ENCODE measurements around the gene TRAF3IP1.
"Not testable (repeated sequence)": the region's sequence is repeated elsewhere in the genome, so short reads cannot be mapped to it uniquely, and the experiment has no call there.

TRAF3IP1 gene

DNA sequence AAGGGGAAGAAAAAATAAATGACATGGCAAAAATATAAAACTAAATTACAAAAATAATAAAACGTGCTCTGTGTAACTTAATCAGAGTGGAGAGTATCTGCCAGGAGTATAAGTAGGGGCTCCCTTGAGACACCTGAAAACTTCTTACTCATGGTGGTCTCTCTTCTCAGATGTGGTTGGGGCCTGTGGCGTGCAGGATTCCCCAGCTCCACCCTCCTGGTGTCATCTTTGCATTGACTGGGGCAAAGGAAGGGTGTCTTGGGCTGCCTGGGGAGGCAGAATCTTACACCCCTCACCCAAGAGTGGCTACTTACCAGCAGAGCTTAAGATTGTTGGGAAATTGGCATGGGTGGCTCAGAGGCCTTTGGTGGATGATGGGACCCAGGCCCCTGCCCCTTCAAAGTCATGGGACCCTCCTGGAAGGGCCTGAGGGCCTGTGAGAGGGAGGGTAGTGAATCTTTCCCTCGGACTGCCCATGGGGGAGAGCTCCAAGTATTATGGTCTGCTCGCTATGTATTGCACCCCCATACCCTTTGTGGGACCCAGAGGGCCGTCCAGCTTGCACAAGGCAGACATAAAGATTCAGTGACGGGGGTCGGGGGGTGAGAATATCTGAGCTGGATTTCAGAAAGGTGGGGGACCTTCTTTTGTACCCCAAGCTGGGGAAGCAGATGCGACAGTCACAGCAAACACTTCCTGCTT, 6.9 kb upstream of the TRAF3IP1 start:
- no peak for DNase-seq

- DNase-seq: no peak
Observed at GRCh38 chr2:238313991-238314350, 6.3 kb upstream of the TRAF3IP1 start.

DNA sequence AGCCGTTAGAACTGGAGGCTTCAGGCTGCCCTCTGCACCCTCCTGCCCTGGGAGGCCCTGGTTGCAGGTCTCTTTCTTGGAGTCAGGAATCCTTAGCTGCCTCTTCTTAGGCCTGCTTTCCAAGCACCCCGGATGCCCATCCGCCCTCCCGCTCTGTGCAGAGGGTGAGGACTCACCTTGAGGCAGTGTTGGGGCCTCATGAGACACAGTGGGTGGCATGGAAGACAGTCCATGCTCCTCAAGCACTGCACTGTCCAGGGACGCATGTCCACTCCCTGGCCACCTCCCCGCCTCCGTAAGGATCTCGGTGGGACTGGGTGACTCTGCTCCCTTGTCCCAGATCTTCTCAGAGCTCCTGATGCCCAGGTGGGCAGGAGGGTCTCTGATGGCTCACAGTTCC, 5.7 kb upstream of the TRAF3IP1 start:
- DNase-seq: no peak

- DNase-seq: no peak
Observed at GRCh38 chr2:238315031-238315595, 5.2 kb upstream of the TRAF3IP1 start.

DNA sequence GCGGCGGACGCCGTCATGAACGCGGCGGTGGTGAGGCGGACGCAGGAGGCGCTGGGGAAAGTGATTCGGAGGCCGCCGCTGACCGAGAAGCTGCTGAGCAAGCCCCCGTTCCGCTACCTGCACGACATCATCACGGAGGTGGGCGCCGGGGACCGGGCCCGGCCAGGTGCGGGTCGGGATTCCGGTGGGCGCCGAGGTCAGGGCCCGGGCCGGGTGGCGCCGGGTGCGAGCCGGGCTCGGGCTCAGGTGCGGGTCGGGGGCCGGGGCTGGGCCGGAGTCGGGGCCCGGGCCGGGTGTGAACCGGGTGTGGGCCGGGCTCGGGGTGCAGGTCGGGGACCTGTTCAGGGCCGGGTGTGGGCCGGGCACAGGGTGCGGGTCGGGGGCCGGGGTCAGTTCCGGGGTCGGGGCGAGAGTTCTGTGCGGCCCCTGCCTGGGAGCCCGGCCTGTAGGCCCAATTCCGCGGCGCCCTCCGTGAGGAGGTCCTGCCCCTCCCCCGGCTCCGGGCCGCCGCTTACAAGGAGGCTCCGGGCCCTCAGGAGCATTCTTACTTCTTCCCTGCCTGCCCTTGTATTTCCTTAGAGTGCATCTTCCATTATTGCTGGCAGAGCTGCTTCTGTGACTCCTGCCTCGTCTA, 447 bp downstream of the TRAF3IP1 start:
- DNase-seq: peak; percentile 11

DNA sequence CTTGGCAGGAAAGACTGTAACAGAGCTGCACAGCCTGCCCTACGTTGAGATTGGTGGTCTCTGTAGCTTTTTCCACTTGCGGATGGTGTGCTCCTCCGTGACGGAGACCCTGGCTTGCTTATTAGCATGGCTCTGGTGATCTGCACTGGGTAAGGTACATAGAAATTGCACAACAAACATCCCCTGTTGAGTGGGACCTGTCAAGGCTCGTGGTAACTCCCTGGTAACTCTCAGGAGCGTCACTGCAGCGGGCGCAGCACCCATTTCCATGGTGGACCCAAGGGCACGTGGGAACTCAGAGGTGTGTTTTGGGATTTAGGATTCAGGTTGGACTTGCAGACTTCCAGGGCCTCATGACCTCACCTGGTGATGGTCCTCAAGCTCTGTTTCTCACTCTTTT, 1.1 kb downstream of the TRAF3IP1 start:
- no peak for DNase-seq

DNA sequence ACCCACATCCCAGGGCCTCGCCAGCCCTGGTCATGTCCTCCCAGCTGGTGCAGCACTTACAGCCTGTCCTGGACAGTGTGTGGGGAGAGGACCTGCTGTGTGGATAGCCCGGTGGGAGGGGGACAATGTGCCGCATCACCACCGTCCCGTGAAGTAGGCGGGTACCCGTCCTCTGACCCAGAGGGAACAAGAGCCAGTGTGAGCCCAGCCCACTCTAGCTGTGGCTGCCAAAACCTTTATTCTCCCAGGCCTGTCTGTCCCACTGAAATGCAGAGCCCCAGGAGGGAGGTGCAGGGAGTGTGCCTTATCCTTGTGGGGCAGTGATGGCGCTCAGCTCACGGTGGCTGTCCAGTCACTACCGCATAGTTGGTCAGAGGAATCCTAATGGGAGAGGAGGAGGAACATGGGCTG, 1.7 kb downstream of the TRAF3IP1 start:
- DNase-seq: no peak

GRCh38 chr2:238324248-238324647, 3.9 kb downstream of the TRAF3IP1 start:
- not testable (repeated sequence) for DNase-seq

DNA sequence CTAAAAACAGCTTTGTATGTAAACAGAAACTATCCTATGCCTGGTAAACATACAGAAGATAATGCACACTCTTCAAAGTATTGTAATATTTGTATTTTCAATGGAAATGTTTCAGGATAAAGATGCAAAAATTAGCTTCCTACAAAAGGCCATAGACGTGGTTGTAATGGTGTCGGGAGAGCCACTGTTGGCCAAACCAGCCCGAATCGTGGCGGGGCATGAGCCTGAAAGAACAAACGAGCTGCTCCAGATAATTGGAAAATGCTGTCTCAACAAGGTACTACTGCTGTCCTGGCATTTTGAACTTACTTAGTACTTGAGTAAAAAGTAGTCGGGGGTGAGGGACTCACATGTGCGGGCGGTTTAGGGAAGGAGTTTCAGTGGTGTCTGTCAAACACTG, 5.4 kb downstream of the TRAF3IP1 start:
- no peak for DNase-seq

GRCh38 chr2:238326801-238327365, 6.6 kb downstream of the TRAF3IP1 start:
- DNase-seq: peak; percentile 20

DNA sequence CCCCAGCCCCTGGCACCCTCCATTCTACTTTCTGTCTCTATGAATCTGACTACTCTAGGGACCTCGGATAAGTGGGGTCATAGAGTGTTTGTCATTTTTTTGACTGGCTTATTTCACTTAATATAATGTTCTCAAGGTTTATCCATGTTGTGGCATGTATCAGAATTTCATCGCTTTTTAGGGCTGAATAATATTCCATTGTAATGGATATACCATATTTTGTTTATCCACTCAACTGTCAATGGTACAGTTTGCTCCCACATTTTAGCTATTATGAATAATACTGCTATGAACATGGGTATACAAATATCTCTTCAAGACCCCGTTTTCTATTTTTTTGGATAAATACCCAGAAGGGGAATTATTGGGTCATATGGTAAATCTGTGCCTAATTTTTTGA, 7.4 kb downstream of the TRAF3IP1 start:
- DNase-seq: no peak

GRCh38 chr2:238330391-238330790, 10.1 kb downstream of the TRAF3IP1 start:
- no peak for DNase-seq

DNA sequence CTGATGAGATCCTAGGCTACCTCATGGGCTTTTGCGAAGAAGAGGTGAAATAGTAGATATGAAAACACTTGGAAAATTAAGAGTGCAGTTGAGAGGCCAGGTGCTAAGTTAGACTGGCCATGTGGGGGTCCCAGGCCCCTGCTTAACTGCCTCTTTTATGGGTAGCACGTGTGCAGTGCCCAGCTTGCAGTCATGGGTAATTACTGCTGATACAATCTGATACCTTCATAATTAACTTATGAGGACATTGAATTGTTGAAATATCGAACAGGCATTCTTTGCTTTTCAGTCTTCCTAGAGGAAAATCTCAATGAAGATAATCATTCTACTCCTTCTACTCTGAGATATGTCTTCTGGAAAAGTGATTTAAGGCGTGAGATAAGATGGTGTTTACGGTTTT, 11.6 kb downstream of the TRAF3IP1 start:
- DNase-seq: no peak

- DNase-seq: no peak
Observed at GRCh38 chr2:238334885-238335284, 14.6 kb downstream of the TRAF3IP1 start.

GRCh38 chr2:238335591-238335990, 15.3 kb downstream of the TRAF3IP1 start:
- not testable (repeated sequence) for DNase-seq

DNA sequence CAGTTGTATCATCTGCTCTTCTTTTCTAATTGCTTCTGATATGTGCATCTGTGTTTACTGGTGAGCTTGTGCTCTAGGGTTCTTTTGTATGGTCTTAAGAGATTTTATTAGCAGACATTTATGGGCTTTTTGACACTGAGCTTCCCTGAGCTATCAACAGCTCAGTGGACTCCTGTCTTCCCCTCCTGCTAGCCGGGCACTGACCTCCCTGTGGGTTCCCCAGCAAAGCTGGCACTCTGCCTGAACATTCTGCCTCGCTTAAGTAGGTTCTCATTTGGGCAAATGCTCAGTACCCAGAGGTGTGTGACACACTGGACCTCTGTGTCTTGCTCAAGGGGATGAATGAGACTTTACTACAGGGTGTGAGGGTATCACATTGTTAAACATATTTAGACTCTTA, 15.8 kb downstream of the TRAF3IP1 start:
- no peak for DNase-seq

GRCh38 chr2:238336793-238337444, 16.6 kb downstream of the TRAF3IP1 start:
- DNase-seq: no peak

- no peak for DNase-seq
Observed at GRCh38 chr2:238337846-238338245, 17.5 kb downstream of the TRAF3IP1 start.

DNA sequence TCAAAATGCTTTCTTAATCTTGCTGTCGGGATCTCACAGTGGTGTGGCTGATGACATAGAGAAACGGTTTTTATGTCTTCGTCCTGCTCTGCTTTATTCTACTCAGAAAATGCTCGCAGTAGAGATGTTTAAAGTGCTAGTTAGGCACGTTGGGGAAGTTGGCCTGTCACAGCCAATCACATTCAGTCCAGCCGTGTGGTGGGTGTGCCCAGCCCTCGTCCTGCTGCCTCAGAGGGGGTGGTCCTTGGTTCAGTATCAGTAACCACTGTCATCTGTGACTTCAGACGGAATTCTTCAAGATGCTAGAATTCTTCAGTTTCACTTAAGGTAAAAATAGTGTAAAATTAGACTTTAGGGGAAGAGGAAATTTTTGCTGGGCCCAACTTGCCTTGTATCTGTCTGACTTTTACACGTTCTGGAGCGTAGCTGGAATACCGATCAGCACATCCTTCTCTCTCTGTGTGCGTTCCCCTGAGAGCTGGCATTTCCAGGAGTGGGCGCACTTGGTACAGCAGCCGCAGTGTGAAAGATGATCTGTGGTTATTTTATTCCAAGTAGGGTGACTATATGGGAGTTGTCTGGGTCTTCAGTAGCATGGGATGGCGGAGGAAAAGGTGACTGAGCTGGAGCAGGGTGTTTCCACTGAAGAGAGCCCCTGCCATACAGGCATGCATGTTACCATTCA, 18.5 kb downstream of the TRAF3IP1 start:
- DNase-seq: no peak

DNA sequence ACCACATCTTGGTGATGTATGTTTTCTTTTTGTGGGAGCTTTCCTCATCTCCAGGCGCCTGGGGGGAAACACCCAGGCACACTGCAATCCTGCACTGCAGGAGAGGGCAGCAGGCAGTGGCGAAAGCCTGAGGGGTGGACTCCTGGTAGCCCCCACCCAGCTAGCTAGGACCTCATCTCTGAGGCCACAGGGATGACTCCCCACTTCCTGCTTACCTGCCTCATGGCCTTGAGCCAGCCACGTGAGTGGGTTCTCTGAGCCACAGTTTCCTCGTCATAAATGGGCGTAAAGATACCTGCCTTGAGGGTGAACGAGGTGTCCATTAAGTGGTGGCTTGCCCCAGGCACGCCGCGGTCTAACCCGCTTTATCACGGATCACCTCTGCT, 19.1 kb downstream of the TRAF3IP1 start:
- no peak for DNase-seq

DNA sequence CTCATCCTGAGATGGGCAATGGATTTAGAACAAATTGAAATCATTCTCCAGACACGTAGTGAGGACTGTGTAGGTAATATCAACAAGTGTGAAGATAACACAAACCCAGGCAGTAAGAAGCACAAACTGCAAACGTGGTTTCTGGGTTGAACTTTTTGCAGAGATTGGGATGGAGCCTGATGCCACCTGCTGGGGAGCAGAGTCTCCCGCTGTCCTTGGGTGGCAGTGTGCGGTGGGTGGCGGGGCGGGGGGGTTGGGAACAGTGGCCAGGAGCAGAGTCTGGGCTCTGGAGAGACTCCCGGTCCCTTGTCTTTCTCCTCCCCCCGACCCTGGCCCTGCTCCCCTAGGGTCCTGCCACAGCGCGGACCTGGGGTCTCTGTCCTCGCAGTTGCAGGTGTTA, 19.5 kb downstream of the TRAF3IP1 start:
- no peak for DNase-seq

- DNase-seq: no peak
Observed at GRCh38 chr2:238341536-238341935, 21.2 kb downstream of the TRAF3IP1 start.

GRCh38 chr2:238344035-238344434, 23.7 kb downstream of the TRAF3IP1 start:
- DNase-seq: no peak

All from HCEC 1CT (cell line).